T-cell (primary cell): ENCODE data around the gene FOXO3. TPM values are rescaled to one million over a fixed set of nuclear protein-coding genes. Genes with fewer than 3 reads are reported as not detected.

Experiments used
- ATAC-seq, 4 experiments: fragments of 200-7000 bp in 3 of 4; fragments of 150-1000 bp in 1 of 4; cut with Tn5 transposase; replicated peaks in 1 of 4; 1 replicate in 3 of 4; 2 replicates in 1 of 4; pipeline ENCODE4 v1.10.0; 2021; ENCODE audit warnings: moderate library complexity in 3 of 4, mild to moderate bottlenecking in 2 of 4, moderate number of reproducible peaks in 1 of 4
- CTCF ChIA-PET, 2 donors: fragments of 300-600 bp; sonication (Branson Sonifier 250); formaldehyde crosslinking; loops; one replicate each; lab custom pipeline; 2022; ENCODE audit warnings: antibody characterized with exemption in 2 of 2; lab: Charles Lee
- POLR2A ChIA-PET, 2 donors: fragments of 300-600 bp; sonication (Branson Sonifier 250); formaldehyde crosslinking; loops; one replicate each; lab custom pipeline; 2022; ENCODE audit warnings: antibody characterized with exemption in 2 of 2; lab: Charles Lee
- DNase-seq, 35 experiments: peaks; one replicate each; pipeline versions ENCODE4 v3.0.0 to v3.0.0-alpha.2; 2013 to 2023
- H3K27ac ChIP-seq: one replicate; pipeline ENCODE4 v1.5.1; 2013; ENCODE audit warnings: low read length
- H3K27me3 ChIP-seq, 2 experiments: replicated peaks in 1 of 2; 1 replicate in 1 of 2; 2 replicates in 1 of 2; pipeline versions ENCODE4 v1.6.1 to v1.7.0; 2013; ENCODE audit warnings: low read length in 1 of 2, mixed read lengths in 1 of 2; ENCODE audit not compliant: control insufficient read depth in 2 of 2, insufficient read depth in 2 of 2; ENCODE audit errors: extremely low read depth in 1 of 2
- H3K36me3 ChIP-seq, 2 donors: 1 replicate in 1 of 2; 2 replicates in 1 of 2; pipeline versions ENCODE4 v1.6.1 to v1.7.0; 2013; ENCODE audit warnings: low read length in 1 of 2; ENCODE audit not compliant: control insufficient read depth in 2 of 2, insufficient read depth in 1 of 2; ENCODE audit errors: extremely low read depth in 1 of 2
- H3K4me1 ChIP-seq, 2 experiments: 1 replicate in 1 of 2; 2 replicates in 1 of 2; pipeline versions ENCODE4 v1.6.1 to v1.7.0; 2013; ENCODE audit warnings: low read length in 2 of 2, mixed read lengths in 1 of 2; ENCODE audit not compliant: insufficient read depth in 2 of 2, control insufficient read depth in 1 of 2; ENCODE audit errors: extremely low read depth in 1 of 2
- H3K4me3 ChIP-seq, 2 donors: 1 replicate in 1 of 2; 2 replicates in 1 of 2; pipeline versions ENCODE4 v1.5.1 to v1.7.0; 2013; ENCODE audit warnings: mild to moderate bottlenecking in 2 of 2, low read length in 1 of 2, moderate library complexity in 1 of 2; ENCODE audit not compliant: control insufficient read depth in 1 of 2; ENCODE audit errors: extremely low read depth in 1 of 2
- H3K9me3 ChIP-seq: 2 replicates; pipeline ENCODE4 v1.7.0; 2013
- H3K27ac Mint-ChIP-seq, 2 donors: one replicate each; pipeline ENCODE4 v1.8.0; 2020 to 2021; ENCODE audit warnings: mild to moderate bottlenecking in 2 of 2, mixed read lengths in 2 of 2
- H3K27me3 Mint-ChIP-seq, 2 donors: one replicate each; pipeline ENCODE4 v1.8.0; 2021 to 2022; ENCODE audit warnings: mixed read lengths in 2 of 2
- H3K36me3 Mint-ChIP-seq: one replicate; pipeline ENCODE4 v1.8.0; 2021; ENCODE audit warnings: mixed read lengths
- H3K4me1 Mint-ChIP-seq, 3 donors: one replicate each; pipeline ENCODE4 v1.8.0; 2020 to 2022; ENCODE audit warnings: mixed read lengths in 3 of 3, mild to moderate bottlenecking in 1 of 3
- H3K4me3 Mint-ChIP-seq, 3 donors: one replicate each; pipeline ENCODE4 v1.8.0; 2020 to 2022; ENCODE audit warnings: mild to moderate bottlenecking in 3 of 3, mixed read lengths in 3 of 3, moderate library complexity in 3 of 3
- H3K9me3 Mint-ChIP-seq, 3 donors: one replicate each; pipeline ENCODE4 v1.8.0; 2020 to 2022; ENCODE audit warnings: mixed read lengths in 3 of 3
- WGBS: methylation state at CpG from one replicate; pipeline ENCODE4 v1.1.5; 2013; ENCODE audit warnings: missing lambda C conversion rate; ENCODE audit not compliant: insufficient coverage; 5-methylcytosine and 5-hydroxymethylcytosine counted together
- total RNA-seq, 35 experiments: library from RNA in 6 of 35; stranded (reverse) in 6 of 35; fragments of 120-200 nt in 1 of 35; gene quantifications; one replicate each; pipeline versions ENCODE4 v1.2.1 to v1.2.4 and lab custom pipeline; 2013 to 2026

FOXO3 gene
- total RNA-seq, 5 donors from 2014 or later (not counting 1 experiment from before 2014, with no cell fraction given): 21.5 to 26.2 (median 22.2) TPM

DNA sequence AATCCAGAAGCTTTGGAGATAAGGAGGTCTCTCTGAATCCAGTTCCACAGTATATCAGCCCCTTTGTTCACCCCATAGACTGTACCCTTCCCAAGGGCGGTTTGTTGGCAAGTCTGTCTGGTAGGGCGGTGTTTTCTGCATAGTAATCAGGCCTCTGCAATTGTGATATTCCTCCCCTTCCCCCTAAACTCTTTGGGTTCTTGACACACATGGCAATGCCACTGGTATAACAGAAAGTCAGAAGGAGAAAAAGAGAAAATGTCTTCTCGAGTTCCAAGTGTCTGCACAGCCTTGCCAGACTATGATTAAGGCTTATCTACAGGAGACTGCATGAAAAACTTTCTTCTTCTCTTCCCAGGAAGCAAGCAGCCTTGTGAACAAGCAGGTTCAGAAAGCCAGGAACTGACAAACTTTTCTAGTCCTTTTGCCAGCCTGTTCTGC is 45.6 kb downstream of the FOXO3 start:
- no peaks in the 10 kb centered on the region for H3K9me3 ChIP-seq
- CTCF ChIA-PET: no interaction called here
- no peaks in the 10 kb centered on the region for H3K9me3 Mint-ChIP-seq
- DNase-seq (no peak), ATAC-seq (no peak)
- H3K27me3 ChIP-seq: no peaks in the 10 kb centered on the region
- H3K4me1 Mint-ChIP-seq: peaks cover 65 to 71% (median 68%) of the 10 kb centered on the region in 3 donors
- H3K27ac Mint-ChIP-seq: no peak overlapping the region
- no peak overlapping the region for H3K4me3 Mint-ChIP-seq
- H3K27me3 Mint-ChIP-seq: no peaks in the 10 kb centered on the region
- peaks cover 0 to 2% of the 10 kb centered on the region in 2 experiments for H3K4me1 ChIP-seq
- no peak overlapping the region for H3K27ac ChIP-seq
- H3K36me3 ChIP-seq: no peaks in the 10 kb centered on the region
- WGBS: no CpG with 5 or more reads among the region's 3 CpGs
- peaks cover 4% of the 10 kb centered on the region for H3K36me3 Mint-ChIP-seq
- POLR2A ChIA-PET: interaction anchor here in 1 of 2 donors (0.6 kb wide), 2 partner anchors 12 to 1567 kb away, joined by 3 to 9 read pairs; no protein-coding TSS in a partner anchor
- H3K4me3 ChIP-seq: no peak overlapping the region

DNA sequence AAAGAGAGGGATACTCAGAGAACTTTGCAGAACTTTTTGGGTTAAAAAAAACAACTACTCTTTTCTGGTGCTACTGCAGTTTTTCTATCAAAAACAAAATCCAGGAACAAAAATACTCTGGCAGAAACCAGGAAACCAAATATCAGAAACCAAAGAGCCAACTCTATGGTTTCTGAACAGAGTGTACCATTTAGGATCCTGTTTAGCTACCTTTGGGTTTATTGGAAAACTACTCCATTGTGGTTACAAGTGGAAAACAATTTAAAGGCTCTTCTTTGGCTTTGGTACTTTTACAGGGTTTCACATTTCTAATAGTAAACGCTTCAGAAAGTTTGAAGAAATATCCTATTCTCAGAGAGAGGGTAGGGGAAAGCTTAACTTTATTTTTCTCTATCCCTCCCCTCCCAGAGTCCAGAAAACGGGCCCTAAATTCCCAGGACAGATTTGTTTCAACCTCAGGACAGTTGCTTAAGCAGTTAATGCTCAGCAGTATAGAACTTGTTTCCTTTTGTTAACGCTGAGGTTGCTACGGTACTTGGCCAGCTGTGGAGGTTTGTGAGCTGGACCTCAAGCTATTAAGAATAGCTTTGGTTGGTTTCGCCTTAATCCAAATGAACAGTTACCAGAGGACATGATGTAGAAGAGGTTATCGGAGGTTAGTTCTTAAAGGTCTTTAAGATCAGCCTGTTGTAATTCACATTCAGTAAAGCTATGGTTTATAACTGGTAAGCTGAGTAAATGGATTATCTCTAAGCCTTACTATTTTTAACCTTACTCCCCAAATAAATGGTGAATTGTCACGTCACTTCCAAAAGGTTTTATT is 47.9 kb downstream of the FOXO3 start:
- ATAC-seq (no peak), DNase-seq (no peak)
- H3K27ac Mint-ChIP-seq: no peak overlapping the region
- H3K9me3 Mint-ChIP-seq: peaks cover 0 to 5% (median 2%) of the 10 kb centered on the region in 3 donors
- peaks cover 12% of the 10 kb centered on the region for H3K36me3 Mint-ChIP-seq
- no peaks in the 10 kb centered on the region for H3K27me3 Mint-ChIP-seq
- H3K9me3 ChIP-seq: no peaks in the 10 kb centered on the region
- peaks cover 0 to 2% of the 10 kb centered on the region in 2 experiments for H3K4me1 ChIP-seq
- no peak overlapping the region for H3K27ac ChIP-seq
- ChIA-PET CTCF (no interaction called here), POLR2A (no interaction called here)
- no peak overlapping the region for H3K4me3 Mint-ChIP-seq
- H3K27me3 ChIP-seq: no peaks in the 10 kb centered on the region
- peaks cover 54 to 64% (median 64%) of the 10 kb centered on the region in 3 donors for H3K4me1 Mint-ChIP-seq
- 100% methylated on average over 3 of the region's 7 CpGs for WGBS
- no peaks in the 10 kb centered on the region for H3K36me3 ChIP-seq
- no peak overlapping the region for H3K4me3 ChIP-seq

DNA sequence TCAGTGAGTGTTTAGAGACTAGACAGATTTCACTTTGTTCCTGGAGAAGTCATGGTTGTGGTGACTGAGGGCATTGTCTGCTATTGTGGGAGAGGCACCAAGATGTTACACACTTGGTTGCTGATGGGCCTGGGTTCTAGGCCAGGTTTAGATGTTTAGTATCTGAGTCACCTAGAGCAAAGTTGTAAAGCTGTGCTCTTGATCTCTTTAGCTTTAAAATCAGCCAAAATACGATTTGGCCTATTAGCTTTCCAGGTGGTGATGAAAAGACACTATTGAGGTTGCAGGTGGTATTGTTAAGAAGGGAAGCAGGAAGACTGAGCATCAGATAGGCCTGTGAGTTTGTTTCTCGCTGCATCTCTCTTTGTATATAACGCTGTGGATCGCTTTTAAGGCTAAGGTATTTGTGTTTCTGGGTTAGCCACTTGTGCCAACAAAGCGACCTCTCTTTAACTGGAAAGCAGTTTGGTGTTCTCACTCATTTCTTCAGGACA is 48.6 kb downstream of the FOXO3 start:
- Histone ChIP-seq H3K4me3 (no peak overlapping the region), H3K27ac (no peak overlapping the region), H3K36me3 (no peaks in the 10 kb centered on the region), H3K4me1 (peaks cover 0 to 2% of the 10 kb centered on the region in 2 experiments), H3K9me3 (no peaks in the 10 kb centered on the region), H3K27me3 (no peaks in the 10 kb centered on the region)
- Mint-ChIP-seq H3K27ac (no peak overlapping the region), H3K4me3 (no peak overlapping the region), H3K9me3 (peaks cover 0 to 5% (median 2%) of the 10 kb centered on the region in 3 donors), H3K4me1 (peaks cover 58 to 67% (median 67%) of the 10 kb centered on the region in 3 donors), H3K27me3 (no peaks in the 10 kb centered on the region), H3K36me3 (peaks cover 12% of the 10 kb centered on the region)
- 76% methylated on average over 2 of the region's 5 CpGs for WGBS
- DNase-seq: no peak
- ChIA-PET POLR2A (no interaction called here), CTCF (no interaction called here)
- no peak for ATAC-seq

DNA sequence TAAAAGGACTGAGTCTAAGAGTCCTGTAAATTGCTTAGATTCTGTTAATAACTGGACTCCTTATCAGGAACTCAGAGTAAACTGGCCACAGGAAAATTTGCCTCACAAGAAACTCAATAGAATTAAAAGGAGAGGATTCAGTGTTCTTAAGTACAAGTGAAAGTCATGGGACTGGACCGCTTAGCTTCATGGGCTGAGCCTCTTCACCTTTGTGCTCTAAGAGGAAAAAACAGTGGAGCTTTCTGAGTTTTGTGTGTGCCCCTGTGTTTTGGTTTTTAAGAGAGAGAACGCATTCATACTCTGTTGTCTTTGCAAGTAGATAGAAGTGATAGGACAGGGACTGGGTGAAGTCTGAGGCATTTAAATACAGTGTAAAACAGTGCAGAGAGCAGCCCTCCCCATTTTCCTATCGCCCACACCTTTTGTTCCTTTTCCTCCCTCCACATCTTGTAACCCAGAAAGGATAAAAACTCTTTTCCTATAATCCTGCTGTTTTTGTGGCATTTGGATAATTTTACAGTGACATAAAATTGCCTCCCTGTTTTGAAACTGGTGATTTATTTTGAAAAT is 49.6 kb downstream of the FOXO3 start:
- Mint-ChIP-seq H3K27me3 (no peaks in the 10 kb centered on the region), H3K4me1 (peaks cover 62 to 75% (median 73%) of the 10 kb centered on the region in 3 donors), H3K9me3 (peaks cover 0 to 5% (median 2%) of the 10 kb centered on the region in 3 donors), H3K4me3 (no peak overlapping the region), H3K27ac (no peak overlapping the region), H3K36me3 (peaks cover 12% of the 10 kb centered on the region)
- WGBS: 90% methylated on average over 1 of the region's 3 CpGs
- no peaks in the 10 kb centered on the region for H3K36me3 ChIP-seq
- DNase-seq (no peak), ATAC-seq (no peak)
- H3K27me3 ChIP-seq: no peaks in the 10 kb centered on the region
- H3K4me3 ChIP-seq: no peak overlapping the region
- no peaks in the 10 kb centered on the region for H3K9me3 ChIP-seq
- peaks cover 0 to 2% of the 10 kb centered on the region in 2 experiments for H3K4me1 ChIP-seq
- ChIA-PET CTCF (no interaction called here), POLR2A (interaction anchor here in 1 of 2 donors (0.7 kb wide), 1 partner anchor 21 kb away, joined by 3 read pairs; no protein-coding TSS in a partner anchor)
- H3K27ac ChIP-seq: no peak overlapping the region

DNA sequence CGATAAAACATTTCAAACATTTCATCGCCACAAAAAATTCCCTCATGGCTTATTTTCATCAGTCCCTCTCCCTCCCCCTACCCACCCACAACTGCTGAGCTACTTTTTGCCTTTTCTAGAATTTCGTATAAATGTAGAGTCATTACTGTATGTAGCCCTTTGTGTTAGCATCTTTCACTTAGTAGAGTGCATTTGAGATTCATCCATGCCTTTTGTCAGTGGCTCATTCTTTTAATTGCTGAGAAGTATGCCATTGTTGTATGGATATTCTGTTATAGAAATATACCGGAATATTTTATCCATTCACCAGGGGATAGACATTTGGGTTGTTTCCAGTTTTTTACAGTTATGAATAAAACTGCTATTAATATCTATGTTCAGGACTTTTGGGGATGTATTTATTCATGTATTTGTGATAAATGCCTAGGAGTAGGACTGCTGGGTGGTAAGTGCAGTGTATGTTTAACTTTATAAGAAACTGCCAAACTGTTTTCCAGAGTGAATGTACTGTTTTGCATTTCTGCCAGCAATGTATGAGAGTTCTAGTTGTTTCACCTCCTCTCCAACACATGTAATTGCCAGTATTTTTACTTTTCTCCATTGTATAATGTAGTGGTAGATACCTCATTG is 50.4 kb downstream of the FOXO3 start:
- no peak overlapping the region for H3K4me3 Mint-ChIP-seq
- H3K36me3 ChIP-seq: no peaks in the 10 kb centered on the region
- DNase-seq: no peak
- peaks cover 0 to 5% (median 2%) of the 10 kb centered on the region in 3 donors for H3K9me3 Mint-ChIP-seq
- peaks cover 60 to 71% (median 69%) of the 10 kb centered on the region in 3 donors for H3K4me1 Mint-ChIP-seq
- no peaks in the 10 kb centered on the region for H3K27me3 ChIP-seq
- H3K36me3 Mint-ChIP-seq: peaks cover 12% of the 10 kb centered on the region
- no peaks in the 10 kb centered on the region for H3K27me3 Mint-ChIP-seq
- POLR2A ChIA-PET: no interaction called here
- H3K4me1 ChIP-seq: peaks cover 0 to 2% of the 10 kb centered on the region in 2 experiments
- no peak overlapping the region for H3K27ac ChIP-seq
- no peak overlapping the region for H3K4me3 ChIP-seq
- H3K9me3 ChIP-seq: no peaks in the 10 kb centered on the region
- CTCF ChIA-PET: interaction anchor here (0.6 to 0.7 kb wide), 2 partner anchors 201 to 844 kb away, joined by 3 read pairs; no protein-coding TSS in a partner anchor
- WGBS: no CpG with 5 or more reads among the region's 4 CpGs
- no peak for ATAC-seq
- H3K27ac Mint-ChIP-seq: no peak overlapping the region

DNA sequence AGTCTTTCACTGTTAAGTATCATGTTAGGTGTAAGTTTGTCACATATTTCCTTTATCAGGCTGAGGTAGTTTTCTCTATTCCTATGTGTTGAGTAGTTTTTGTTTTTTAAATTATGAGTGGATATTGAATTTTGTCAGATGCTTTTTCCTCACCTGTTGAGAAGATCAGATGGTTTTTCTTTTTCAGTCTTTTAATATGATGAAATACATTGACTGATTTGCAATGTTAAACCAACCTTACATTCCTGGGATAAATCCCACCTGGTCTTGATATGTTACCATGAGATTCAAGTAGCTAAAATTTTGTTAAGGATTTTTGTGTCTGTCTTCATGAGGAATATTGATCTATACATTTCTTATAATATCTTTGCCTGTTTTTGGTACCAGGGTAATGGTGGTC is 52.1 kb downstream of the FOXO3 start:
- H3K27ac ChIP-seq: no peak overlapping the region

More for the DNA sequence above, 52.1 kb downstream of the FOXO3 start:
- Mint-ChIP-seq H3K27me3 (no peaks in the 10 kb centered on the region), H3K36me3 (peaks cover 8% of the 10 kb centered on the region), H3K4me1 (peaks cover 56 to 63% (median 60%) of the 10 kb centered on the region in 3 donors), H3K9me3 (peaks cover 0 to 5% (median 2%) of the 10 kb centered on the region in 3 donors), H3K4me3 (no peak overlapping the region), H3K27ac (no peak overlapping the region)
- Histone ChIP-seq H3K27me3 (no peaks in the 10 kb centered on the region), H3K36me3 (no peaks in the 10 kb centered on the region), H3K4me3 (no peak overlapping the region), H3K4me1 (peaks cover 0 to 2% of the 10 kb centered on the region in 2 experiments), H3K9me3 (no peaks in the 10 kb centered on the region)
- ChIA-PET CTCF (no interaction called here), POLR2A (interaction anchor here in 1 of 2 donors (0.6 kb wide), 1 partner anchor 1008 kb away, joined by 3 read pairs; no protein-coding TSS in a partner anchor)
- ATAC-seq (no peak), DNase-seq (no peak)
